H1 (cell line): ENCODE measurements around the gene ZMAT1. TPM values are rescaled to one million over a fixed set of nuclear protein-coding genes. Genes with fewer than 3 reads are reported as not detected.

Experiments used
- CTCF ChIA-PET: fragments of 300-600 bp; sonication (Branson Sonifier 250); formaldehyde crosslinking; loops from one replicate; lab custom pipeline; 2021; ENCODE audit not compliant: partially characterized antibody; lab: Charles Lee
- POLR2A ChIA-PET: fragments of 300-600 bp; sonication (Branson Sonifier 250); formaldehyde crosslinking; loops from one replicate; lab custom pipeline; 2021; ENCODE audit warnings: inconsistent platforms; ENCODE audit not compliant: partially characterized antibody; lab: Charles Lee
- DNase-seq, 2 experiments: peaks; one replicate each; pipeline versions ENCODE4 v3.0.0 to v3.0.0-alpha.2; 2010 to 2022; ENCODE audit warnings: low spot score in 2 of 2, low read depth in 1 of 2, mixed read lengths in 1 of 2
- FAIRE-seq: peaks from 2 replicates; lab custom pipeline; 2011; peaks lifted over from hg19 to GRCh38; lab: Jason Lieb, UNC
- H2AFZ ChIP-seq: 2 replicates; pipeline ENCODE4 v1.8.1; 2012; ENCODE audit warnings: low read length, inconsistent platforms
- H2AK5ac ChIP-seq: 2 replicates; pipeline ENCODE4 v1.6.1; 2013; ENCODE audit warnings: low read depth, low read length
- H2BK120ac ChIP-seq: replicated peaks from 2 replicates; pipeline ENCODE3; 2013; ENCODE audit warnings: low read depth, low read length, inconsistent platforms
- H2BK12ac ChIP-seq: 2 replicates; pipeline ENCODE4 v1.6.1; 2013; ENCODE audit warnings: low read depth, low read length
- H2BK15ac ChIP-seq: 2 replicates; pipeline ENCODE4 v1.6.1; 2013; ENCODE audit warnings: low read length
- H2BK20ac ChIP-seq: 2 replicates; pipeline ENCODE4 v1.6.1; 2013; ENCODE audit warnings: low read length
- H2BK5ac ChIP-seq: 2 replicates; pipeline ENCODE4 v1.6.1; 2013; ENCODE audit warnings: low read depth, low read length
- H3K14ac ChIP-seq: 2 replicates; pipeline ENCODE4 v1.6.1; 2013; ENCODE audit warnings: inconsistent platforms; ENCODE audit not compliant: insufficient read length
- H3K18ac ChIP-seq: 2 replicates; pipeline ENCODE4 v1.6.1; 2013; ENCODE audit warnings: low read length; ENCODE audit errors: extremely low read depth
- H3K23ac ChIP-seq: 2 replicates; pipeline ENCODE4 v1.6.1; 2013; ENCODE audit warnings: inconsistent platforms; ENCODE audit not compliant: insufficient read length
- H3K23me2 ChIP-seq: 2 replicates; pipeline ENCODE4 v1.6.1; 2013; ENCODE audit warnings: low read depth, low read length
- H3K27ac ChIP-seq: 2 replicates; pipeline ENCODE4 v1.6.1; 2011; ENCODE audit warnings: low read depth, low read length, inconsistent platforms
- H3K27me3 ChIP-seq, 4 experiments: replicated peaks in 1 of 4; 1 replicate in 1 of 4; 2 replicates in 3 of 4; pipeline versions ENCODE4 v1.6.1 to v1.8.1; 2011 to 2013; ENCODE audit warnings: low read length in 3 of 4, mild to moderate bottlenecking in 3 of 4, inconsistent platforms in 2 of 4, mixed read lengths in 2 of 4, moderate library complexity in 1 of 4; ENCODE audit not compliant: control insufficient read depth in 3 of 4, insufficient read depth in 3 of 4; ENCODE audit errors: extremely low read depth in 1 of 4
- H3K36me3 ChIP-seq, 4 experiments: 2 replicates each; pipeline versions ENCODE4 v1.6.1 to v1.8.1; 2011 to 2013; ENCODE audit warnings: mild to moderate bottlenecking in 4 of 4, low read length in 3 of 4, moderate library complexity in 2 of 4, control low read depth in 1 of 4, inconsistent platforms in 1 of 4; ENCODE audit not compliant: insufficient read depth in 4 of 4, control insufficient read depth in 2 of 4
- H3K4ac ChIP-seq: replicated peaks from 2 replicates; pipeline ENCODE3; 2013; ENCODE audit warnings: low read length, low read depth, mixed read lengths, inconsistent platforms; ENCODE audit not compliant: insufficient read length
- H3K4me1 ChIP-seq, 4 experiments: replicated peaks in 1 of 4; 1 replicate in 1 of 4; 2 replicates in 3 of 4; pipeline versions ENCODE4 v1.6.1 to v1.8.1; 2011 to 2013; ENCODE audit warnings: low read length in 3 of 4, inconsistent platforms in 2 of 4, mixed read lengths in 1 of 4; ENCODE audit not compliant: insufficient read depth in 4 of 4, control insufficient read depth in 3 of 4
- H3K4me2 ChIP-seq, 2 experiments: 2 replicates each; pipeline versions ENCODE4 v1.6.1 to v1.8.1; 2011 to 2013; ENCODE audit warnings: low read depth in 2 of 2, low read length in 2 of 2, control low read depth in 1 of 2, inconsistent platforms in 1 of 2, mild to moderate bottlenecking in 1 of 2; ENCODE audit not compliant: insufficient read depth in 1 of 2
- H3K4me3 ChIP-seq, 4 experiments: fragments of 200-600, 300-600 bp in 1 of 4; sonication (generic), shearing (Covaris generic), sonication (Bioruptor Twin) in 1 of 4; 2 replicates each; pipeline versions ENCODE4 v1.5.1 to v1.8.1; 2011 to 2016; ENCODE audit warnings: low read length in 4 of 4, low read depth in 3 of 4, control low read depth in 2 of 4, inconsistent platforms in 2 of 4, mild to moderate bottlenecking in 2 of 4, mixed read lengths in 1 of 4, moderate library complexity in 1 of 4; ENCODE audit not compliant: insufficient read depth in 2 of 4; ENCODE audit errors: extremely low read depth in 1 of 4
- H3K56ac ChIP-seq: replicated peaks from 2 replicates; pipeline ENCODE3; 2013; ENCODE audit warnings: low read depth, mild to moderate bottlenecking, mixed read lengths, low read length, inconsistent platforms; ENCODE audit not compliant: insufficient read length
- H3K79me1 ChIP-seq: 2 replicates; pipeline ENCODE4 v1.6.1; 2013; ENCODE audit warnings: low read depth, low read length, control low read depth
- H3K79me2 ChIP-seq, 2 experiments: 2 replicates each; pipeline versions ENCODE4 v1.6.1 to v1.8.1; 2012 to 2013; ENCODE audit warnings: low read length in 2 of 2, mild to moderate bottlenecking in 2 of 2, inconsistent platforms in 1 of 2; ENCODE audit not compliant: insufficient read depth in 2 of 2, control insufficient read depth in 1 of 2
- H3K9ac ChIP-seq, 4 experiments: replicated peaks in 1 of 4; 1 replicate in 1 of 4; 2 replicates in 3 of 4; pipeline versions ENCODE4 v1.6.1 to v1.8.1; 2011 to 2013; ENCODE audit warnings: low read depth in 3 of 4, low read length in 3 of 4, control low read depth in 2 of 4, mild to moderate bottlenecking in 2 of 4, moderate library complexity in 2 of 4, inconsistent platforms in 1 of 4; ENCODE audit errors: extremely low read depth in 1 of 4
- H3K9me3 ChIP-seq, 2 experiments: 2 replicates each; pipeline versions ENCODE4 v1.6.1 to v1.8.1; 2012 to 2013; ENCODE audit warnings: mild to moderate bottlenecking in 2 of 2, moderate library complexity in 2 of 2, control low read depth in 1 of 2, inconsistent platforms in 1 of 2, low read depth in 1 of 2, low read length in 1 of 2, mixed read lengths in 1 of 2; ENCODE audit not compliant: insufficient read depth in 2 of 2
- H4K20me1 ChIP-seq, 2 experiments: replicated peaks in 1 of 2; 2 replicates each; pipeline versions ENCODE3 to v1.8.1; 2011 to 2013; ENCODE audit warnings: inconsistent platforms in 2 of 2, low read length in 2 of 2, mild to moderate bottlenecking in 1 of 2; ENCODE audit not compliant: insufficient read depth in 2 of 2, control insufficient read depth in 1 of 2
- H4K5ac ChIP-seq: 2 replicates; pipeline ENCODE4 v1.6.1; 2013; ENCODE audit warnings: low read length, low read depth, mixed read lengths, inconsistent platforms; ENCODE audit not compliant: insufficient read length
- H4K8ac ChIP-seq: 2 replicates; pipeline ENCODE4 v1.8.0; 2013; ENCODE audit warnings: mild to moderate bottlenecking, moderate library complexity, low read length, inconsistent platforms; ENCODE audit not compliant: insufficient read depth; ENCODE audit errors: extremely low read depth
- H4K91ac ChIP-seq: replicated peaks from 2 replicates; pipeline ENCODE3; 2013; ENCODE audit warnings: low read length, mixed read lengths, inconsistent platforms; ENCODE audit not compliant: insufficient read length
- BACH1 ChIP-seq: IDR thresholded peaks from 2 replicates; pipeline ENCODE4 v1.6.1; 2012; ENCODE audit warnings: low read length, improper control_type of control experiment
- BCL11A ChIP-seq, 2 experiments: IDR thresholded peaks; one replicate each; pipeline ENCODE4 v1.6.1; 2011; ENCODE audit warnings: low read depth in 2 of 2, low read length in 2 of 2, mild to moderate bottlenecking in 2 of 2
- CEBPB ChIP-seq: IDR thresholded peaks from 2 replicates; pipeline ENCODE4 v1.6.1; 2012; ENCODE audit warnings: low read depth, low read length
- CTBP2 ChIP-seq: IDR thresholded peaks from 2 replicates; pipeline ENCODE4 v1.7.0; 2011; ENCODE audit warnings: borderline replicate concordance, mild to moderate bottlenecking, moderate library complexity, mixed read lengths, low read length; ENCODE audit not compliant: insufficient read depth, insufficient read length
- NRF1 ChIP-seq: IDR thresholded peaks from 2 replicates; pipeline ENCODE4 v1.6.1; 2011; ENCODE audit warnings: mild to moderate bottlenecking, low read depth, low read length, improper control_type of control experiment
- RXRA ChIP-seq: IDR thresholded peaks from 2 replicates; pipeline ENCODE4 v1.6.1; 2011; ENCODE audit warnings: low read depth, mild to moderate bottlenecking, low read length, moderate library complexity; ENCODE audit not compliant: insufficient read depth
- TCF12 ChIP-seq: IDR thresholded peaks from 2 replicates; pipeline ENCODE4 v1.6.1; 2011; ENCODE audit warnings: low read depth, mild to moderate bottlenecking, low read length
- TEAD4 ChIP-seq: IDR thresholded peaks from 2 replicates; pipeline ENCODE4 v1.6.1; 2012; ENCODE audit warnings: low read depth, low read length, inconsistent platforms, mixed read lengths
- USF2 ChIP-seq: IDR thresholded peaks from 2 replicates; pipeline ENCODE4 v1.6.1; 2011; ENCODE audit warnings: low read length, improper control_type of control experiment
- YY1 ChIP-seq: IDR thresholded peaks from 2 replicates; pipeline ENCODE4 v1.6.1; 2011; ENCODE audit warnings: low read depth, mild to moderate bottlenecking, low read length
- ZNF274 ChIP-seq: IDR thresholded peaks from 2 replicates; pipeline ENCODE4 v1.7.0; 2012; ENCODE audit warnings: low read length, borderline replicate concordance; ENCODE audit errors: extremely low read depth
- WGBS, 2 experiments: shearing (Covaris generic) in 1 of 2; methylation state at CpG; one replicate each; pipeline versions ENCODE4 v1.1.6 to v1.1.7; 2013 to 2015; ENCODE audit warnings: low lambda C conversion rate in 2 of 2, mixed read lengths in 2 of 2, inconsistent platforms in 1 of 2, low coverage in 1 of 2, missing lambda C conversion rate in 1 of 2; ENCODE audit not compliant: insufficient replicate concordance in 2 of 2, insufficient coverage in 1 of 2, insufficient read length in 1 of 2; ENCODE audit errors: extremely low coverage in 1 of 2, missing lambda C conversion rate in 1 of 2; 5-methylcytosine and 5-hydroxymethylcytosine counted together
- polyA plus RNA-seq, 7 experiments: library from polyadenylated mRNA; depleted of rRNA in 3 of 7; stranded (reverse) in 5 of 7; unstranded in 2 of 7; fragments of >200 nt in 5 of 7; fragments of 200-250 nt in 2 of 7; gene quantifications; 1 replicate in 5 of 7; 2 replicates in 1 of 7; 4 replicates in 1 of 7; pipeline versions ENCODE4 v1.2.1 to v1.2.3, GENCODE V29; 2011 to 2013; ENCODE audit warnings: missing spikeins in 2 of 7, mixed read lengths in 2 of 7
- total RNA-seq: library from RNA; stranded (reverse); fragmentation: NEBNext Ultra II Directional; extraction: Animal tissue kit (Norgen Biotek cat#: 25700); gene quantifications from 2 replicates; pipeline ENCODE4 v1.2.1, GENCODE V29; 2021

The ZMAT1 gene
- total and polyA plus RNA-seq, 2 of the 8 experiments (the other 6 are each of a cell fraction or from before 2014, with no cell fraction given): 1.3 to 1.4 TPM

GRCh38 chrX:101950581-101950980 lies 18.8 kb upstream of the ZMAT1 start:
- Histone ChIP-seq H3K27me3 (no peaks in the 10 kb centered on the region), H3K14ac (no peak overlapping the region), H3K56ac (no peak overlapping the region), H3K4me1 (no peaks in the 10 kb centered on the region), H3K4me2 (no peak overlapping the region), H2BK12ac (no peak overlapping the region), H3K9ac (no peak overlapping the region), H2BK5ac (no peak overlapping the region), H3K36me3 (no peaks in the 10 kb centered on the region), H2BK20ac (no peak overlapping the region), H3K23me2 (no peaks in the 10 kb centered on the region), H3K9me3 (peaks cover 0 to 3% of the 10 kb centered on the region in 2 experiments; a peak in 1 of 4 replicates), H3K4ac (no peak overlapping the region), H4K20me1 (no peaks in the 10 kb centered on the region), H4K5ac (no peak overlapping the region), H4K91ac (no peak overlapping the region), H2AK5ac (no peak overlapping the region), H2BK15ac (no peak overlapping the region), H3K79me1 (no peaks in the 10 kb centered on the region), H2AFZ (no peak overlapping the region), H3K27ac (no peak overlapping the region), H4K8ac (no peak overlapping the region), H3K79me2 (no peaks in the 10 kb centered on the region), H3K23ac (no peak overlapping the region), H3K18ac (no peak overlapping the region), H2BK120ac (no peak overlapping the region), H3K4me3 (no peak overlapping the region)
- WGBS, 2 experiments: 81% methylated on average over 5 of the region's 6 CpGs; no CpG with 5 or more reads in 1 of the 2 experiments
- TF ChIP-seq TCF12: no peak
- no peak for TF ChIP-seq USF2
- TF ChIP-seq RXRA: no peak
- TF ChIP-seq NRF1: no peak
- TF ChIP-seq TEAD4: no peak
- no peak for TF ChIP-seq YY1
- TF ChIP-seq BACH1: no peak
- no peak for TF ChIP-seq BCL11A (IDR thresholded peaks at IDR 0.05; ENCODE audit: low read depth in 2 of 2, low read length in 2 of 2)
- TF ChIP-seq CTBP2: no peak
- TF ChIP-seq CEBPB: no peak
- no peak for TF ChIP-seq ZNF274
- ChIA-PET CTCF (no interaction called here), POLR2A (interaction anchor here (1.2 kb wide), 1 partner anchor 19 kb away, joined by 6 read pairs; the partner anchor contains the start of gene ZMAT1)
- FAIRE-seq: no peak
- no peak for DNase-seq
